GM15510 (cell line): ENCODE measurements around the gene ARHGEF38.

ENCODE experiments used
- POLR2A ChIP-seq: IDR thresholded peaks from 3 replicates; pipeline ENCODE4 v1.6.1; 2011; ENCODE audit warnings: borderline replicate concordance; ENCODE audit not compliant: insufficient read length; ENCODE audit errors: extremely low read depth

Gene ARHGEF38, protein sequence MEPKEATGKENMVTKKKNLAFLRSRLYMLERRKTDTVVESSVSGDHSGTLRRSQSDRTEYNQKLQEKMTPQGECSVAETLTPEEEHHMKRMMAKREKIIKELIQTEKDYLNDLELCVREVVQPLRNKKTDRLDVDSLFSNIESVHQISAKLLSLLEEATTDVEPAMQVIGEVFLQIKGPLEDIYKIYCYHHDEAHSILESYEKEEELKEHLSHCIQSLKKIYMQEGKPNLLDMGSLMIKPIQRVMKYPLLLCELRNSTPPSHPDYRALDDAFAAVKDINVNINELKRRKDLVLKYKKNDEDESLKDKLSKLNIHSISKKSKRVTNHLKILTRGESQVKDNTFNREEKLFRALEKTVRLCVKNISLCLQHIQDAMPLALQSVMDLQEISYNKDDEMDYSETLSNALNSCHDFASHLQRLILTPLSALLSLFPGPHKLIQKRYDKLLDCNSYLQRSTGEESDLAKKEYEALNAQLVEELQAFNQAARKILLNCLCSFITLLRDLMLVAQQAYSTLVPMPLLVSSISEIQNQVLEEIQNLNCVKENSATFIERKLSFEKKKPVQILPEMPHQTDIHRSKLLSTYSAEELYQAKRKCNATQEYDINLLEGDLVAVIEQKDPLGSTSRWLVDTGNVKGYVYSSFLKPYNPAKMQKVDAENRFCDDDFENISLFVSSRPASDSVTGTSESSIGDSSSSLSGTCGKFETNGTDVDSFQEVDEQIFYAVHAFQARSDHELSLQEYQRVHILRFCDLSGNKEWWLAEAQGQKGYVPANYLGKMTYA

DNA sequence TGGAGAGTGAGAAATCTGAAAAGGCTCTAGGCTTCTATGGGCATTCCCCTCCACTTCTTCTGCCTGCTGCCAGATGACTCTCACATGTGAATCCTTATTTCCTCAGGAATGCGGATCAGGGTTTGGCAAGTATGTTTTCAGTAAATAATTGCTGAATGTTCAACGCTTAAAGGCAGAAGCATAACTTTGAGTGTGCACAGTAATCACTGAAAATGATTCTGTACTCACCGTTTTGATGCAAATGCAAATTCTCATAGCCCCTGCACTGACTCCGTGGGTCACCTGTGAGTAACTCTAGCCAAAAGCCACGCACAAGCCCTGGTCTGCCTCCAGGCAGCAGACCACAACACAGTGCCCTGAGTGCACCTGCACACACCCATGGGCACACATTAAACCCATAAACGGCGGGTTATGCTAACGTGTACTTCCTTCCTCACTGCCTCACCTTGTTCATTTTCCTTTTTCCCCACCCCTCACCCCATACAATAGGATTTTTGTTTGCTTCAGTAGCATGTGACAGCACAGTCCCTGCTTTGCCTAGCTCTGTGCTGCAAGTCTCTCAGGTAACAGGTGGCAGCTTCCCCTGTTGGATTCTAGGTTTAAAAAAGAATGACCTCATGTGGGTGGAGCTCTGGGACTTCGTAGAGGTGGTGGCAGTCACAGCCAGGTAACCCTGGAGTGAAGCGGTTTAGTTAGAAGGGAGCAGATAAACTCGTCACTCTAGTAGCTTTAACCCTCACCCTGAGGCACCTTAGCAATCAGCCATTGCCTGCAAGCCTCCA lies at the start of gene ARHGEF38:
Gene ARHGEF38 (plus strand): TSS at position 656 of the 782 bp plus-strand sequence. CDS start 146 bp downstream, outside the sequence.
- no peak for TF ChIP-seq POLR2A

DNA sequence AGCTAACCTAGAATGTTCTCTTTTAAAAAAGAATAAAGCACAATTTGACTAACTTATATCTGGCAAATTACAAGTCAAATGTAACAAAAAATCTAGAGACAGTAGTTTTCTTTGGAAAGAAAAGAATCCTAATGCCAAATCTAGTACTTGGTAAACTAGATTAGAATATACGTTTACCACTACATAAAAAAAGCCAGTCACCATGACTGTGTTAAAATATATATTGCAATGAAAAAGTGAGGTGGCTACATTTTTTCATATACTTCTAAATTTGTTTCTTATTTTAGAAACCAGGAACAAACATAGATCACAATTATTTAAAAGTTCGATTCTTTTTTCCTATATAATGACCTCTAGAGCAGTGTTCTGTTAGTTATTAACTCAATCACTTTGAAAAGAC lies 48.9 kb upstream of the ARHGEF38 start:
- no peak for TF ChIP-seq POLR2A

DNA sequence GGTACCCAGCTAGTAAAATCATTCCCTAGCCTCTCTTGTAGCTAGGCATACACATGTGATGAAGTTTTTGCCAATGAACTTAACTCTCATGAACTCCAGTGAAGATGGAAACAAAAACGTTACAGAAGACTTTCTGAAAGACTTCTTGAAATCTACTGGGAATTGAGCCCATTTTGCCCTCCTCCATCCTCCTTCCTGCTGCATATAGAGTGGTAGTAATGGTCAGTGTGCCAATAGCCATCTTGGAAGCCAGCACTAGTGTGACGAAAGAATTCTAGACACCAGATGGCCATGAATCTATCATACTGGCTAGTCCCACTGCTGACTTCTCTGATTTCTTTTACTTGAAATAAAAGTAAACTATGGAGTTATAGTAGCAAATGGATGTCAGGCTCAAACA lies 47.7 kb upstream of the ARHGEF38 start:
- no peak for TF ChIP-seq POLR2A

DNA sequence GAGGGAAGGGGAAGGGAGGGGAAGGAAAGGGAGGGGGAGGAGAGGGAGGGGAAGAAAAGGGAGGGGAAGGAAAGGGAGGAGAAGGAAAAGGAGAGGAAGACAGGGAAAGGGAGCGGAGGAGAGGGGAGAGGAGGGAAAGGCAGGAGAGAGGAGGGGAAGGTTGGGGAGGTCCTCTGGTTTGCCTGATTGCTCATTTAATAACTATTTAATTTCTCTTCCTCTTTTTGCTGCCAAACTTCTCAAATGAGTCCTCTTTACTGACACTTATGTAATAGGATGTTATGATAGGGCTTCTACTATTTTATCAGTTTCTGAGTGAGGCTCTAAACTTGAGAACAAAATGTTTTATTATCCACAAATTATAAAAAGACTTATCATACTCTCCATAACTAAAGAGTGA lies 43.1 kb upstream of the ARHGEF38 start:
- no peak for TF ChIP-seq POLR2A

DNA sequence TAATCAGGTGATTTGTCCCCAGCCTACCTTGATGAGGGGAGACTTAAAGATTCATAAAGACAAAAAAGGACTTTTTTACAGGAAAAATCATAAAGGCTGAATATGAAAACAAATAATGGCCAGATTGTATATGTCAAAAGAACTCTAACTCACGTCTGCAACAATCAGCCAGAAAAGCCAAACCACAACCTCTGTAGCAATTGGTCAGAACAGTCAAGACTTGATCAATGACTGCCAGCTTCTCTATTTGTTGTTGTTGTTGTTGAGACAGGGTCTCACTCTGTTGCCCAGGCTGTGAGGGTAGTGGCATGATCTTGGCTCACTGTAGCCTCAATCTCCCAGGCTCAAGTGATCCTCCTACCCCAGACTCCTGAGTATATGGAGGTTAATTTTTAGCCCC lies 42.7 kb upstream of the ARHGEF38 start:
- TF ChIP-seq POLR2A = no peak

DNA sequence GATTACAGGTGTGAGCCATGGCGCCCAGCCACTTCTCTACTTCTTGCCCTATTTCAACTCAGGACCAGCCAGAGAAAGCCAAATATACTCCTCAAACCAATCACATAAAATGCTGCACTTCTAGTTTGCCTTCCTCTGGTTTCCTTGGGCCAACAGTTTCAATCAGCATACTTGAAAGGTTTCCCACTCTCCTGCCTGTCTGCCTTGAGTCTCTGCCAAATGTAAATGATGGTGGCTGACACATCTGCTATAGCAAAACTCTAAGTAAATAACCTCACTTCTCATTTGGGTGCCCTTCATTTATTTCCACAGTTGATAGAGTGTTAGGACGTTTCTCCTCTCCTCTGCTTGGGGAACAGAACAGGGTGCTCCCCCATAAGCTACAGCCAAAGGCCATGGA lies 42.2 kb upstream of the ARHGEF38 start:
- no peak for TF ChIP-seq POLR2A

DNA sequence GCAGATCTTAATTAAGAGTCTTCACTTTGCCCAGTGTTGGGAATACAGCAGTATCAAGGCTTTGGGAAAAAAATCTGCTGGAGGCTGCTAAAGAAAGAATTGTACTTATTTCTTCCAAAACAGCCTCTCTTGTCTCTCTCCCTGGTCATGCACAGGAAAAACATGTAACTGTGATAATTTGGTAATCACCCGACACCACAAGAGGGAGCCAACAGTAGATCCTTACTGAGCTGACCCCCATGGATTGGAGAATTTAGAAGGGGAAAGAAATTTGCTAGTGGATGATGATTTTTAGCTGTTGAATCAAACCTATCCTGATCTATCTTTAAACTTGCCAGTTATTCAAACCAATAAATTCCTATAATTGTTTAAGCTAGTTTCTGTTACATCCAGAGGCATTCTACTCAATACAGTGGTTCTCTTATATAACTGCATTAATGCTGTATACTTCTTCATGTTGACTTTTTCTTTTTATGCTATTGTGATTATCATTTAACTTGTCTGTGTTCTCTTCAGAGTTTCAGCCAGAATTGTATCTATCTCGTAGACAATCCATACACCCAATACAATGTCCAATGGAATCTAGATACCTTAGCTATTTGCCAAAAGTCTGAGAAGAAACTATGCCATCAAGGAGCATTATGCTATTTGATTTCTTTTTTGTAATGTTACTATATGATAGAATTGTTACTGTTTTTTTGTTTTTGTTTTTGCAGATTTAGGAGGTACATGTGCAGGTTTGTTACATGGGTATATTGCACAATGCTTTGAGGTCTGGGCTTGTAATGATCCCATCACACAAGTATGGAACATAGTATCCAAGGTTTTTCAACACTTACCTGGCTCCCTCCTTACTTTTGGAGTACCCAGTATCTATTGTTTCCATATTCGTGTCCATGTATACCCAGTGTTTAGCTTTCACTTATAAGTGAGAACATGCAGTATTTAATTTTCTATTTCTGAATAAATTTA lies 31.3 kb upstream of the ARHGEF38 start:
- no peak for TF ChIP-seq POLR2A

DNA sequence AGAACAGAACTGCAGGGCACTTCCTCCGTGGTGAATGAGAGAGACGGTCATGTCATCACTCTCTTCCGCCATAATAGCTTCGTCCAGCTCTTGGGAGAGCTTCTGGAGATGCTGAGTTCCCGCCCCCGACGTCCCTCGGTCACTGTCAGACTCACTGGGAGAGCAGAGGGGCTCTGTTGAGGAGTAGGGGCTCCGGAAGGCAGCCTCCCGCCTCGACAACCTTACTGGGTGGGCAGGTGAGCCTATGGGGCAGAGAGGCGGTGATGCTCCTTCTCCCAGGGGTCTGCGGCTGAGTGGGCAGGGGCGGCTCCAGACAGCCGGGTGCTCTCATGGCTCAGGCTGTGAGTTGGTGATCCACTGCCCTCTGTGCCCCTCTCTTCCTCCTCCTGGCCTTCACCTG lies 25.8 kb upstream of the ARHGEF38 start:
- TF ChIP-seq POLR2A = no peak

DNA sequence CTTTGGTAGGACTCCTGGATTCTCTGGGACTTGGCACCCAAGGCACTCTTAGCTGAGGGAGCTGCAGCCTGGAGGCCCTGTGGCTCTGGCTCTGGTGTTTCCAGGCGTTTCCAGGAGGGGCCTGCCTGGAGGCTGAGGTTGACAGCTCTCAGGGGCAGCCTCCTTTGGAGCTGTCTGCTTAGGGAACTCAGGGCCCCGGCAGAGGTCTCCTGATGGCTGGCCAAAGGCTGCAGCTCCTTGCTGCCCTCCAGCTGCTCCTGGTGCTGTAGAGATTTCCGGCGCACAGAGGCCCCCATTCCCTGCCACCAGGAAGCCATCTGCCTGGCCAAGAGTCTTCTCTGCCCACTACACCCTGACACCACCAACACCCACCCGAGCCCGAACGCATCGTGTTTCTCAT lies 25.3 kb upstream of the ARHGEF38 start:
- no peak for TF ChIP-seq POLR2A

DNA sequence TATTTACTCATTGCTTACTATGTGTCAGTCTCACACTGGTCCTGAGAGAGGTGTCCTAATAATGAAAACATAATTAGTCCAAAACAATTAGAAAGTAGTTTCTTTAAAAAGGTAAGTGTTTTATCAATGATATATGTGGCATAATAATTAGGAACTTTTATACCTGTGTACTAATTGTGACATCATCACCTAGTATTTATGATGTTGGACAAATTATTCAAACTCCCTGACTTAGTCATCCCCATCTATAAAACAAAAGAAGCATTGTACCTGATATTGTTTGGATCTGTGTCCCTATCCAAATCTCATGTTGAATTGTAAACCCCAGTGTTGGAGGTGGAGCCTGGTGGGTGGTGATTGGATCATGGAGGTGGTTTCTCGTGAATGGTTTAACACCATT lies 15.8 kb upstream of the ARHGEF38 start:
- TF ChIP-seq POLR2A = no peak

DNA sequence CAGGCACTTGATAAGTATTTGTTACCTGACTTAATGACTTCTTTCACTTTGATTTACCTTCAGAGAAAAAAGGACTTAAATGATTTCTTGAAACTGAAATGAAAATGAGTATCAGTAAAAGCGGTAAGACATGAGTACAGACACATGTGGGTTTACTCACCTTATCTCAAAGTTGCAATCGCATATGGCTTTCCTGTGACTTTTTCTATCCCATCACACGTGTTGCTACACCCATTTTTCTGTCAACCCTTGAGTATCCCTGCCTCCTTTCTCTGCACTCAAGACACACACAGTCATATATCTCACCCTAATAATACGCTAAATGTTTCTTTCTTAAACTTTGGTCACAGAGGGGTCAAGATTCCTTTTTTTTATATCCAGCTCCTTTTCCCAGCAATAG lies 11.0 kb upstream of the ARHGEF38 start:
- TF ChIP-seq POLR2A = no peak

DNA sequence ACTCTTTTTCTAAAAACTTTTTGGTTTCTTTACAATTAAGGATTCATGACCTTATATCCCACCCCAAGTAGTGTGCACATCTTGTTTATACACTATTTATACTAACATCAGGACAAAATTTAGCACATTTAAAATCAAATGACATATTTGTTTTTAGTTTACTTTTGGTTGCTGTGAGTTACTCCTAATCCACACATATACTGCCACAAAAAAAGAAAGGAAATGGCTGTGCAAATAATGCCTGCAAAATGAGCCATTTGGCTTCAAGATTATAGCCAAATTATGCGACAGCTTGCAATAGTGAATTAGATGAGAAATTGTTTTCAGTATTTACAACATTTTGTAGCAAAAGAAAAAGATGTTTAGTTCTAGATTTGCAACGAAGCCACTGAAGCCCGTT lies 10.4 kb upstream of the ARHGEF38 start:
- no peak for TF ChIP-seq POLR2A

DNA sequence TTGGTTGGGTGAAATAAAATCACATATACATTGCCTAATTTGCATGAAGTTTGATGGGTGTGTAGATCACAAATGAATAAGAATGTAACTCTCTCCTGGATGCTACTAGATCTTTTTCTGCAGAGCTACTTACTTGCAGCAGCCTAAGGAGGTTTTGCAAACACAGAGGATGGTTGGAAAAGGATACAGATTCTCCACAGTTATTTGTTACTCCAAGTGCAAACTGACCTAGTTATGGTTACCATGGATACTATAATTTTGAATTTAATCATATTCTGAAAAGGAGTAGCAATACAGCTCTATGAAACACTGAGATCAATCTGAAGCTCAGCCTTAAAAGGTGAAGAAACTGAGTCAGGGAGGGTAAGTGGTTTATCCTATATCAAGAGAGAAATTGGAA lies 9.1 kb upstream of the ARHGEF38 start:
- TF ChIP-seq POLR2A = no peak

DNA sequence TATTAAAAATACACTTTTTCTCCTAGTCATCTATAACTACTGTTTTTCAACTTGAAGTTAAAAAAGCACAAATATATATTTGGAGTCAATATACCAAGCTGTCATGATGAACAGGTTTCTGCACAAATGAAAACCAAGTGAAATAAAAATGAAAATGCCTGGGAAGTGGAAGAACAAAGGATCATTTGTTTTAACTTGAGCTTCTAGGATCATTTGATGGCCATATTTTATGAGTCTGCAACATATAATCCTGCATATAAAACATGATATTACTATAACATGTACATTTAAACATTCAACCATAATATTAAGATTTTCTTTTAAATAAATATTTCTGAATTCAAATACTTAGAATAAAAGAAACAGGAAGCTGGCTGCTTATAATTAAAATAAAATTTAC lies 8.5 kb upstream of the ARHGEF38 start:
- no peak for TF ChIP-seq POLR2A
